ENCODE data around the gene CLDN6.
A peak's percentile ranks its signal among the peaks of the same experiment; 100 is the strongest.

CLDN6 gene

GRCh38 chr16:3013491-3013951 lies 4.5 kb downstream of the CLDN6 start:
- Histone ChIP-seq H3K36me3 (peaks cover 17% of the 10 kb centered on the region), H3K27ac (no peak overlapping the region), H3K4me3 (ENCODE audit: low read depth in 1 of 2, low read length in 1 of 2) (no peak overlapping the region), H3K9me3 (no peaks in the 10 kb centered on the region), H3K27me3 (peaks cover 13% of the 10 kb centered on the region), H3K4me1 (ENCODE audit: control insufficient read depth in 1 of 2, insufficient read depth in 1 of 2, low read depth in 1 of 2, low read length in 1 of 2) (peaks cover 43 to 48% of the 10 kb centered on the region in 2 experiments)
- TF ChIP-seq CTCF (IDR thresholded peaks at IDR 0.05): no peak

GRCh38 chr16:3012828-3013420 lies 5.1 kb downstream of the CLDN6 start, which contains the start of gene CLDN9:
TSS of gene CLDN9 (plus strand) at chr16:3012923. CDS start at chr16:3013363, 440 bp downstream.
- Histone ChIP-seq H3K27me3 (peaks cover 7% of the 10 kb centered on the region), H3K4me1 (ENCODE audit: control insufficient read depth in 1 of 2, insufficient read depth in 1 of 2, low read depth in 1 of 2, low read length in 1 of 2) (peaks cover 43 to 46% of the 10 kb centered on the region in 2 experiments), H3K36me3 (peaks cover 17% of the 10 kb centered on the region), H3K4me3 (ENCODE audit: low read depth in 1 of 2, low read length in 1 of 2) (no peak within 1 kb of the TSS), H3K9me3 (no peaks in the 10 kb centered on the region), H3K27ac (peak within 1 kb of the TSS; percentile 23)
- no peak for TF ChIP-seq CTCF (IDR thresholded peaks at IDR 0.05)

GRCh38 chr16:3012246-3012645 lies 5.7 kb downstream of the CLDN6 start:
- Histone ChIP-seq H3K9me3 (no peaks in the 10 kb centered on the region), H3K27me3 (peaks cover under 1% of the 10 kb centered on the region), H3K27ac (no peak overlapping the region), H3K36me3 (peaks cover 17% of the 10 kb centered on the region), H3K4me1 (ENCODE audit: control insufficient read depth in 1 of 2, insufficient read depth in 1 of 2, low read depth in 1 of 2, low read length in 1 of 2) (peaks cover 48% of the 10 kb centered on the region in 2 experiments), H3K4me3 (ENCODE audit: low read depth in 1 of 2, low read length in 1 of 2) (no peak overlapping the region)
- TF ChIP-seq CTCF (IDR thresholded peaks at IDR 0.05): no peak

GRCh38 chr16:3010510-3010909 lies 7.5 kb downstream of the CLDN6 start:
- Histone ChIP-seq H3K9me3 (no peaks in the 10 kb centered on the region), H3K36me3 (peaks cover 17% of the 10 kb centered on the region), H3K4me1 (ENCODE audit: control insufficient read depth in 1 of 2, insufficient read depth in 1 of 2, low read depth in 1 of 2, low read length in 1 of 2) (peaks cover 65% of the 10 kb centered on the region in 2 experiments), H3K27me3 (no peaks in the 10 kb centered on the region), H3K4me3 (ENCODE audit: low read depth in 1 of 2, low read length in 1 of 2) (no peak overlapping the region), H3K27ac (peak overlapping the region; percentile 98)
- no peak for TF ChIP-seq CTCF (IDR thresholded peaks at IDR 0.05)

GRCh38 chr16:3009568-3010390 lies 8.2 kb downstream of the CLDN6 start:
- H3K27me3 ChIP-seq: no peaks in the 10 kb centered on the region

More at GRCh38 chr16:3009568-3010390, 8.2 kb downstream of the CLDN6 start:
- Histone ChIP-seq H3K27ac (peak overlapping the region; percentile 98), H3K36me3 (peaks cover 14% of the 10 kb centered on the region), H3K4me3 (ENCODE audit: low read depth in 1 of 2, low read length in 1 of 2) (peak overlapping the region in 1 of 2 experiments; percentile 74), H3K9me3 (no peaks in the 10 kb centered on the region), H3K4me1 (ENCODE audit: control insufficient read depth in 1 of 2, insufficient read depth in 1 of 2, low read depth in 1 of 2, low read length in 1 of 2) (peaks cover 68 to 73% of the 10 kb centered on the region in 2 experiments)
- TF ChIP-seq CTCF (IDR thresholded peaks at IDR 0.05): no peak
